ENCODE results near the gene EIF2D.

- TF ChIP-seq POLR2A (IDR thresholded peaks at IDR 0.05; ENCODE audit: low read length) (no peak), GATA1 (IDR thresholded peaks at IDR 0.05; ENCODE audit: low read depth, low read length) (no peak)
These were observed 48.7 kb downstream of the EIF2D start for GRCh38 chr1:206563367-206564207.

Measured in erythroblast (primary cell).